Measurements from ENCODE around the gene MOGAT2.

MOGAT2 gene

DNA sequence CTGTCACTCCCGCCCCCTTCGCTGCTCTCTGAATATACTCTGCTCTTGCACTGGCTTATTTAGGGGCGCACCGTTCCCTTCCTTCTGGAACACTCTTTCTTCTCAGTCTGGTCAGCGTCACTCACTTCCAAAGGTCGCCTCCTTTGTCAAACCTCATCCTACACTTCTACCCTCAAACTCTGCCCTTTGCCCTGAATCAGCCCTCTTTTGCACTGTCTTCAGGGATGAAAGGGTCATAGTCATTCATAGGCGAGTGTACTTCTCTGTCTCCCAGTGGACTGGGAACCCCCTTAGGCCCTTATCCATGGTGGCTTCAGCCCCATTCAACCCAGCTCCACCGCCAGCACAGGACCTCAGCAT lies 15.4 kb downstream of the MOGAT2 start:
- peaks cover 15% of the 10 kb centered on the region for H3K27me3 Mint-ChIP-seq (ENCODE audit: low read depth)
- peak overlapping the region in 1 of 3 experiments; percentile 69 for H3K27ac Mint-ChIP-seq
- H3K9me3 Mint-ChIP-seq = no peaks in the 10 kb centered on the region
- H3K36me3 Mint-ChIP-seq (ENCODE audit: low read depth) = no peaks in the 10 kb centered on the region
- TF ChIP-seq, protein P1, sequence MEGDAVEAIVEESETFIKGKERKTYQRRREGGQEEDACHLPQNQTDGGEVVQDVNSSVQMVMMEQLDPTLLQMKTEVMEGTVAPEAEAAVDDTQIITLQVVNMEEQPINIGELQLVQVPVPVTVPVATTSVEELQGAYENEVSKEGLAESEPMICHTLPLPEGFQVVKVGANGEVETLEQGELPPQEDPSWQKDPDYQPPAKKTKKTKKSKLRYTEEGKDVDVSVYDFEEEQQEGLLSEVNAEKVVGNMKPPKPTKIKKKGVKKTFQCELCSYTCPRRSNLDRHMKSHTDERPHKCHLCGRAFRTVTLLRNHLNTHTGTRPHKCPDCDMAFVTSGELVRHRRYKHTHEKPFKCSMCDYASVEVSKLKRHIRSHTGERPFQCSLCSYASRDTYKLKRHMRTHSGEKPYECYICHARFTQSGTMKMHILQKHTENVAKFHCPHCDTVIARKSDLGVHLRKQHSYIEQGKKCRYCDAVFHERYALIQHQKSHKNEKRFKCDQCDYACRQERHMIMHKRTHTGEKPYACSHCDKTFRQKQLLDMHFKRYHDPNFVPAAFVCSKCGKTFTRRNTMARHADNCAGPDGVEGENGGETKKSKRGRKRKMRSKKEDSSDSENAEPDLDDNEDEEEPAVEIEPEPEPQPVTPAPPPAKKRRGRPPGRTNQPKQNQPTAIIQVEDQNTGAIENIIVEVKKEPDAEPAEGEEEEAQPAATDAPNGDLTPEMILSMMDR (IDR thresholded peaks at IDR 0.05; ENCODE audit: unreplicated experiment in 3 of 3) = no peak
- peaks cover 15% of the 10 kb centered on the region for H3K4me1 Mint-ChIP-seq
- no peak overlapping the region for H3K4me3 Mint-ChIP-seq

DNA sequence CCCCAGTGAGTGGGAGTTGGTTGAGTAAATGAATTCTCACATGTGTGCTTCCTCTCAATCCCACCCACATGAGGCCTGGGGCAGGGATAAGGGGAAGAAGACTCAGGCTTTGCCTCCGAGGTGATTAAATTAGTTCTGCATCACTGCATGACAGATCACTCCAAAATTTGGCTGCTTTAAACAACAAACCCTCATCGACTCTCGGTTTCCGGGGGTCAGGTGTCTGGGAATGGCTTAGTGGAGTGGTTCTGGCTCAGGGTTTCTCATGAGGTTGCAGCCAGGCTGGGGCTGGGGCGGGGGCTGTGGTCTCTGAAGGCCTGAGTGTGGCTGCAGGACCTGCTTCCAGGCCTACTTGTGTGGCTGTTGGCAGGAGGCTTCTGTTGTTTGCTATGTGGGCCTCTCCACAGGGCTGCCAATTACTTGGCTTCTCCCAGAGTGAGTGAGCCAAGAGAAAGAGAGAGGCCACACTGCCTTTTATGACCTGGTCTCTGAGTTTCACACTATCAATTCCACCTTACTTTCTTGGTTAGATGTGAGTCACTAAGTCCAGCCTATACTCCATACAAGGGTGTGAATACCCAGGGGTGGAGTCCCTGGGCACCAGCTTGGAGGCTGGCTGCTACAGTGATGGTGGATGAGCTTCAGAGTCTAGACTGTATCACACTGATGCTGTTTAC lies 15.9 kb downstream of the MOGAT2 start:
- Mint-ChIP-seq H3K4me1 (peaks cover 15% of the 10 kb centered on the region), H3K27ac (peak overlapping the region in 1 of 3 experiments; percentile 69), H3K36me3 (ENCODE audit: low read depth) (no peaks in the 10 kb centered on the region), H3K4me3 (no peak overlapping the region), H3K9me3 (no peaks in the 10 kb centered on the region), H3K27me3 (ENCODE audit: low read depth) (peaks cover 15% of the 10 kb centered on the region)
- TF ChIP-seq, protein P1 (IDR thresholded peaks at IDR 0.05; ENCODE audit: unreplicated experiment in 3 of 3) = no peak

DNA sequence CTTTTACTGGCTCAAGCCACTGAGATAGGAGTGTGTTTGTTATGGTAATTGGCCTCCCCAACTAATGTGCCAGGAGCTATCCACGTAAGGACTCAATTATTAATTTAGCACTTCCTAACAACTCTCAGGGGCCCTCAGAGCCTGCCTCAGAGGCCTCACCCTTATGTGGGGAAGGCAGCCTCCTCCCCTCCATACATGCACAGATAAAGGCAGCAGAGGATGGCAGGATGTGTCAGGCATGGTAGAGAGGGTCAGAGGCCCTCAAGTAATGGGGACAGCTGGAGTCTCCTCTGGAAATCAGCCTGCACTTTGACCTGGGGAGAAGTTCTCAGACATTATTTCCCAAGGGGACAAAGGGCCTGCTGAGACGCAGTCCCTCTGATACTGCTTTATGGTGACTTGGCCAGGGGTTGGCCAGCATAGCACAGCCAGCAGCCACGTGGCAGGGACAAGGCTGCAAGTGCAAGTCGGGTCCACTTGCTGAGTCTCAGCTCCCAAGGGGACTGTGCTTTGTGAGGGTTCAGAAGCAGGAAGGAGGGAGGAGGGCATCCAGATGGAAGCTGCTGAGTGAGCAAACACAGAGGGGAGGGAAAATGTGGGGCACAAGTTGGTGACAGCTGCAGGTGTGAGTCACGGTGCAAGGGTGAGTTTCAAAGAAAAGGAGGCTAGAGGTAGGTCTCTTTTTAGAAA lies 17.0 kb downstream of the MOGAT2 start:
- no peak overlapping the region for H3K4me3 Mint-ChIP-seq
- peaks cover 15% of the 10 kb centered on the region for H3K27me3 Mint-ChIP-seq (ENCODE audit: low read depth)
- no peak overlapping the region for H3K27ac Mint-ChIP-seq
- H3K36me3 Mint-ChIP-seq (ENCODE audit: low read depth) = no peaks in the 10 kb centered on the region
- TF ChIP-seq, protein P1 (IDR thresholded peaks at IDR 0.05; ENCODE audit: unreplicated experiment in 3 of 3) = no peak
- peaks cover 15% of the 10 kb centered on the region for H3K4me1 Mint-ChIP-seq
- H3K9me3 Mint-ChIP-seq = peaks cover 3% of the 10 kb centered on the region

- Mint-ChIP-seq H3K4me1 (peaks cover 15% of the 10 kb centered on the region), H3K36me3 (ENCODE audit: low read depth) (no peaks in the 10 kb centered on the region), H3K9me3 (peaks cover 3% of the 10 kb centered on the region), H3K4me3 (no peak overlapping the region), H3K27me3 (ENCODE audit: low read depth) (peaks cover 10% of the 10 kb centered on the region), H3K27ac (no peak overlapping the region)
- TF ChIP-seq, protein P1 (IDR thresholded peaks at IDR 0.05; ENCODE audit: unreplicated experiment in 3 of 3) = no peak
Measured at GRCh38 chr11:75735181-75735845, 17.7 kb downstream of the MOGAT2 start.

GRCh38 chr11:75737314-75737713 lies 19.7 kb downstream of the MOGAT2 start:
- Mint-ChIP-seq H3K9me3 (peaks cover 3% of the 10 kb centered on the region), H3K4me1 (peaks cover 15% of the 10 kb centered on the region), H3K4me3 (no peak overlapping the region), H3K36me3 (ENCODE audit: low read depth) (no peaks in the 10 kb centered on the region), H3K27ac (no peak overlapping the region), H3K27me3 (ENCODE audit: low read depth) (peaks cover 3% of the 10 kb centered on the region)
- TF ChIP-seq, protein P1 (IDR thresholded peaks at IDR 0.05; ENCODE audit: unreplicated experiment in 3 of 3) = no peak
